Esophagus squamous epithelium (tissue), 4 donors: ENCODE results near the gene HOXB6.
A peak's percentile ranks its signal among the peaks of the same experiment; 100 is the strongest.

Experiments used
- CTCF ChIP-seq, 6 experiments: fragments of 450-650 bp in 4 of 6; fragments of 200-600 bp in 2 of 6; sonication (generic) in 2 of 6; IDR thresholded peaks; one replicate each; pipeline ENCODE4 v1.5.1; 2016 to 2019; ENCODE audit warnings: antibody characterized with exemption in 6 of 6, mild to moderate bottlenecking in 4 of 6, moderate library complexity in 4 of 6
- POLR2A ChIP-seq, 4 donors: fragments of 450-650 bp; IDR thresholded peaks; one replicate each; pipeline ENCODE4 v1.6.1; 2017; ENCODE audit warnings: antibody characterized with exemption in 4 of 4, mild to moderate bottlenecking in 4 of 4, moderate library complexity in 3 of 4

- no peak for TF ChIP-seq POLR2A (IDR thresholded peaks at IDR 0.05)
- peak in 2 of 6 experiments; percentile 11 to 15 for TF ChIP-seq CTCF (IDR thresholded peaks at IDR 0.05)
These were observed 35.0 kb downstream of the HOXB6 start for GRCh38 chr17:48569674-48570324.
